CD8-positive, alpha-beta memory T cell (primary cell): ENCODE data around the gene CCNB1. TPM values are rescaled to one million over a fixed set of nuclear protein-coding genes. Genes with fewer than 3 reads are reported as not detected.
"Not testable (repeated sequence)": the region's sequence is repeated elsewhere in the genome, so short reads cannot be mapped to it uniquely, and the experiment has no call there.

ENCODE experiments used
- CTCF ChIA-PET: fragments of 350-600 bp; sonication (Branson Sonifier 250); formaldehyde crosslinking; loops from one replicate; lab custom pipeline; 2021; ENCODE audit warnings: antibody characterized with exemption; lab: Charles Lee
- POLR2A ChIA-PET: fragments of 350-600 bp; sonication (Branson Sonifier 250); formaldehyde crosslinking; loops from one replicate; lab custom pipeline; 2021; ENCODE audit warnings: antibody characterized with exemption; lab: Charles Lee
- DNase-seq, 5 donors: peaks; one replicate each; pipeline versions ENCODE4 v3.0.0 to v3.0.0-alpha.2; 2020 to 2022; ENCODE audit warnings: mixed read lengths in 1 of 5
- H3K27ac ChIP-seq: one replicate; pipeline ENCODE4 v1.7.0; 2013; ENCODE audit warnings: low read depth, mild to moderate bottlenecking, low read length, moderate library complexity
- H3K27me3 ChIP-seq: 2 replicates; pipeline ENCODE4 v1.7.0; 2013; ENCODE audit warnings: low read length, mild to moderate bottlenecking; ENCODE audit not compliant: insufficient read depth, poor library complexity, severe bottlenecking
- H3K36me3 ChIP-seq: 2 replicates; pipeline ENCODE4 v1.7.0; 2013; ENCODE audit warnings: mild to moderate bottlenecking, low read length, moderate library complexity; ENCODE audit not compliant: insufficient read depth
- H3K4me1 ChIP-seq: 2 replicates; pipeline ENCODE4 v1.7.0; 2013; ENCODE audit warnings: mild to moderate bottlenecking, low read length, moderate library complexity; ENCODE audit not compliant: insufficient read depth
- H3K4me3 ChIP-seq: 2 replicates; pipeline ENCODE4 v1.7.0; 2013; ENCODE audit warnings: mild to moderate bottlenecking, low read length
- H3K9me3 ChIP-seq: 2 replicates; pipeline ENCODE4 v1.7.0; 2013; ENCODE audit warnings: mild to moderate bottlenecking, low read length
- H3K27ac Mint-ChIP-seq, 8 donors: one replicate each; pipeline ENCODE4 v1.8.0; 2020 to 2021; ENCODE audit warnings: mixed read lengths in 8 of 8, mild to moderate bottlenecking in 6 of 8, inconsistent platforms in 3 of 8, moderate library complexity in 3 of 8
- H3K27me3 Mint-ChIP-seq, 2 donors: one replicate each; pipeline ENCODE4 v1.8.0; 2020 to 2021; ENCODE audit warnings: mixed read lengths in 2 of 2, mild to moderate bottlenecking in 1 of 2, moderate library complexity in 1 of 2
- H3K36me3 Mint-ChIP-seq, 3 donors: one replicate each; pipeline ENCODE4 v1.8.0; 2020 to 2021; ENCODE audit warnings: mixed read lengths in 3 of 3, inconsistent platforms in 1 of 3, mild to moderate bottlenecking in 1 of 3
- H3K4me1 Mint-ChIP-seq, 3 donors: one replicate each; pipeline ENCODE4 v1.8.0; 2020 to 2021; ENCODE audit warnings: mixed read lengths in 3 of 3, inconsistent platforms in 1 of 3, mild to moderate bottlenecking in 1 of 3
- H3K4me3 Mint-ChIP-seq, 7 donors: one replicate each; pipeline ENCODE4 v1.8.0; 2020 to 2021; ENCODE audit warnings: mixed read lengths in 7 of 7, mild to moderate bottlenecking in 6 of 7, moderate library complexity in 4 of 7, inconsistent platforms in 2 of 7
- H3K9me3 Mint-ChIP-seq, 5 donors: one replicate each; pipeline ENCODE4 v1.8.0; 2020 to 2022; ENCODE audit warnings: mixed read lengths in 5 of 5, mild to moderate bottlenecking in 3 of 5, moderate library complexity in 2 of 5, inconsistent platforms in 1 of 5
- polyA plus RNA-seq: library from polyadenylated mRNA; unstranded; fragments of 300-500 nt; fragmentation: Illumina TruSeq; gene quantifications from one replicate; pipeline ENCODE4 v1.2.3, GENCODE V29; 2021
- total RNA-seq, 2 experiments: library from RNA; stranded (reverse); gene quantifications; one replicate each; pipeline ENCODE4 v1.2.3, GENCODE V29; 2021

Gene CCNB1
- total and polyA plus RNA-seq, 3 experiments from 2014 or later = 2.1 to 120 (median 110) TPM

- Mint-ChIP-seq H3K27me3 (no peaks in the 10 kb centered on the region), H3K9me3 (no peaks in the 10 kb centered on the region), H3K4me3 (peak overlapping the region in 1 of 7 donors; percentile 30), H3K36me3 (peaks cover 0 to 11% (median 0%) of the 10 kb centered on the region in 3 donors), H3K27ac (no peak overlapping the region), H3K4me1 (peaks cover 9 to 27% (median 20%) of the 10 kb centered on the region in 3 donors)
- Histone ChIP-seq H3K4me3 (no peak overlapping the region), H3K9me3 (no peaks in the 10 kb centered on the region), H3K4me1 (peaks cover 3% of the 10 kb centered on the region), H3K27me3 (no peaks in the 10 kb centered on the region), H3K27ac (no peak overlapping the region), H3K36me3 (no peaks in the 10 kb centered on the region)
- ChIA-PET CTCF (no interaction called here), POLR2A (no interaction called here)
- no peak for DNase-seq
Measured at GRCh38 chr5:69213513-69214215, 46.7 kb downstream of the CCNB1 start.

GRCh38 chr5:69217151-69217511 is 50.2 kb downstream of the CCNB1 start:
- Mint-ChIP-seq H3K4me3 (peak overlapping the region; percentile 94 to 99 (median 99)), H3K9me3 (no peaks in the 10 kb centered on the region), H3K27ac (peak overlapping the region; percentile 93 to 100 (median 98)), H3K4me1 (peaks cover 20 to 42% (median 28%) of the 10 kb centered on the region in 3 donors), H3K36me3 (peaks cover 0 to 14% (median 0%) of the 10 kb centered on the region in 3 donors), H3K27me3 (no peaks in the 10 kb centered on the region)
- Histone ChIP-seq H3K27ac (peak overlapping the region; percentile 97), H3K9me3 (no peaks in the 10 kb centered on the region), H3K27me3 (no peaks in the 10 kb centered on the region), H3K36me3 (no peaks in the 10 kb centered on the region), H3K4me3 (peak overlapping the region; percentile 98), H3K4me1 (peaks cover 12% of the 10 kb centered on the region)
- DNase-seq = no peak
- ChIA-PET POLR2A (interaction anchor here (0.7 to 2.3 kb wide), 2 partner anchors 18 to 26 kb away, joined by 3 to 16 read pairs; partner anchors contain the start of gene CDK7), CTCF (interaction anchor here (1.0 kb wide), 1 partner anchor 116 kb away, joined by 3 read pairs; no protein-coding TSS in a partner anchor)

GRCh38 chr5:69217548-69218526 is 50.9 kb downstream of the CCNB1 start:
- CTCF ChIA-PET = interaction anchor here (0.6 to 1.0 kb wide), 2 partner anchors 16 to 115 kb away, joined by 3 read pairs; no protein-coding TSS in a partner anchor

GRCh38 chr5:69219939-69220338 is 53.0 kb downstream of the CCNB1 start:
- Histone ChIP-seq H3K4me1 (peaks cover 12% of the 10 kb centered on the region), H3K27me3 (no peaks in the 10 kb centered on the region), H3K36me3 (no peaks in the 10 kb centered on the region), H3K4me3 (no peak overlapping the region), H3K27ac (no peak overlapping the region), H3K9me3 (no peaks in the 10 kb centered on the region)
- peaks cover 0 to 18% (median 0%) of the 10 kb centered on the region in 3 donors for H3K36me3 Mint-ChIP-seq
- no peaks in the 10 kb centered on the region for H3K27me3 Mint-ChIP-seq
- H3K4me1 Mint-ChIP-seq = peaks cover 22 to 45% (median 31%) of the 10 kb centered on the region in 3 donors
- no peak overlapping the region for H3K27ac Mint-ChIP-seq
- H3K9me3 Mint-ChIP-seq = no peaks in the 10 kb centered on the region
- ChIA-PET CTCF (interaction anchor here (1.2 kb wide), 1 partner anchor 15 kb away, joined by 8 read pairs; the partner anchor contains the start of gene CDK7), POLR2A (interaction anchor here (1.6 kb wide), 1 partner anchor 14 kb away, joined by 4 read pairs; the partner anchor contains the start of gene CDK7)
- no peak overlapping the region for H3K4me3 Mint-ChIP-seq
- DNase-seq = no peak

More at GRCh38 chr5:69217548-69218526, 50.9 kb downstream of the CCNB1 start:
- Histone ChIP-seq H3K27me3 (no peaks in the 10 kb centered on the region), H3K9me3 (no peaks in the 10 kb centered on the region), H3K27ac (peak overlapping the region; percentile 97), H3K4me3 (peak overlapping the region; percentile 98), H3K4me1 (peaks cover 12% of the 10 kb centered on the region), H3K36me3 (no peaks in the 10 kb centered on the region)
- Mint-ChIP-seq H3K27ac (peak overlapping the region; percentile 93 to 100 (median 98)), H3K36me3 (peaks cover 0 to 14% (median 0%) of the 10 kb centered on the region in 3 donors), H3K4me1 (peaks cover 22 to 45% (median 31%) of the 10 kb centered on the region in 3 donors), H3K9me3 (no peaks in the 10 kb centered on the region), H3K4me3 (peak overlapping the region; percentile 94 to 99 (median 99)), H3K27me3 (no peaks in the 10 kb centered on the region)
- POLR2A ChIA-PET = interaction anchor here (1.0 to 2.3 kb wide), 2 partner anchors 17 to 115 kb away, joined by 3 to 16 read pairs; partner anchors contain the start of genes CCDC125 and CDK7
- DNase-seq = peak; percentile 89 to 98 (median 96)

- H3K27me3 Mint-ChIP-seq, H3K9me3 Mint-ChIP-seq, H3K9me3 ChIP-seq, H3K27ac Mint-ChIP-seq, H3K27ac ChIP-seq, H3K36me3 ChIP-seq, H3K27me3 ChIP-seq, H3K4me3 ChIP-seq, DNase-seq: not testable (repeated sequence)
- ChIA-PET CTCF (interaction anchor here (1.2 kb wide), 1 partner anchor 15 kb away, joined by 8 read pairs; the partner anchor contains the start of gene CDK7), POLR2A (interaction anchor here (1.6 kb wide), 1 partner anchor 14 kb away, joined by 4 read pairs; the partner anchor contains the start of gene CDK7)
- peak overlapping the region in 1 of 7 donors; percentile 36 for H3K4me3 Mint-ChIP-seq
- H3K4me1 Mint-ChIP-seq = peaks cover 22 to 45% (median 31%) of the 10 kb centered on the region in 3 donors
- H3K4me1 ChIP-seq = peaks cover 12% of the 10 kb centered on the region
- peaks cover 0 to 18% (median 0%) of the 10 kb centered on the region in 3 donors for H3K36me3 Mint-ChIP-seq
Measured at GRCh38 chr5:69220371-69220770, 53.4 kb downstream of the CCNB1 start.

- H3K9me3 ChIP-seq, POLR2A ChIA-PET, H3K4me3 ChIP-seq, H3K27me3 ChIP-seq, H3K27ac ChIP-seq, H3K36me3 ChIP-seq, H3K9me3 Mint-ChIP-seq, DNase-seq, H3K27me3 Mint-ChIP-seq: not testable (repeated sequence)
- peaks cover 22 to 46% (median 30%) of the 10 kb centered on the region in 3 donors for H3K4me1 Mint-ChIP-seq
- H3K36me3 Mint-ChIP-seq = peaks cover 0 to 19% (median 0%) of the 10 kb centered on the region in 3 donors
- H3K4me3 Mint-ChIP-seq = peak overlapping the region in 1 of 7 donors; percentile 13
- H3K27ac Mint-ChIP-seq = peak overlapping the region in 1 of 8 donors; percentile 8
- H3K4me1 ChIP-seq = peaks cover 12% of the 10 kb centered on the region
- CTCF ChIA-PET = interaction anchor here (0.9 kb wide), 1 partner anchor 127 kb away, joined by 4 read pairs; the partner anchor contains the start of gene SLC30A5
Measured at GRCh38 chr5:69220833-69221232, 53.9 kb downstream of the CCNB1 start.

GRCh38 chr5:69224520-69224919 is 57.6 kb downstream of the CCNB1 start:
- no peak for DNase-seq
- Histone ChIP-seq H3K27me3 (no peaks in the 10 kb centered on the region), H3K9me3 (no peaks in the 10 kb centered on the region), H3K4me1 (peaks cover under 1% of the 10 kb centered on the region), H3K27ac (no peak overlapping the region), H3K4me3 (no peak overlapping the region), H3K36me3 (no peaks in the 10 kb centered on the region)
- H3K36me3 Mint-ChIP-seq = peaks cover 0 to 26% (median 0%) of the 10 kb centered on the region in 3 donors
- no peaks in the 10 kb centered on the region for H3K9me3 Mint-ChIP-seq
- no peak overlapping the region for H3K27ac Mint-ChIP-seq
- ChIA-PET POLR2A (no interaction called here), CTCF (no interaction called here)
- no peak overlapping the region for H3K4me3 Mint-ChIP-seq
- no peaks in the 10 kb centered on the region for H3K27me3 Mint-ChIP-seq
- H3K4me1 Mint-ChIP-seq = peaks cover 6 to 21% (median 8%) of the 10 kb centered on the region in 3 donors
